VCaP (cell line): ENCODE results near the gene ODF2L.
A peak's percentile ranks its signal among the peaks of the same experiment; 100 is the strongest.

Source experiments
- H3K27ac ChIP-seq: fragments of 450-650 bp; 2 replicates; pipeline ENCODE4 v1.5.1; 2017
- CTCF ChIP-seq: fragments of 450-650 bp; conservative IDR thresholded peaks from 2 replicates; pipeline ENCODE4 v1.5.1; 2017; ENCODE audit warnings: mild to moderate bottlenecking, moderate library complexity

Gene ODF2L

GRCh38 chr1:86395751-86396497 is at the start of gene ODF2L:
ODF2L (minus strand) TSS chr1:86396323; CDS start chr1:86387027, 9,296 bp downstream.
- TF ChIP-seq CTCF = no peak
- H3K27ac ChIP-seq = peak within 1 kb of the TSS; percentile 73

- H3K27ac ChIP-seq = no peak overlapping the region
- no peak for TF ChIP-seq CTCF
Observed at GRCh38 chr1:86445919-86446318, 49.8 kb upstream of the ODF2L start.

GRCh38 chr1:86441997-86442396 is 45.9 kb upstream of the ODF2L start:
- no peak for TF ChIP-seq CTCF
- no peak overlapping the region for H3K27ac ChIP-seq

- no peak overlapping the region for H3K27ac ChIP-seq
- TF ChIP-seq CTCF = no peak
Observed at GRCh38 chr1:86441581-86441980, 45.5 kb upstream of the ODF2L start.

GRCh38 chr1:86436041-86436440 is 39.9 kb upstream of the ODF2L start:
- TF ChIP-seq CTCF = no peak

GRCh38 chr1:86435327-86435726 is 39.2 kb upstream of the ODF2L start:
- TF ChIP-seq CTCF = no peak
- no peak overlapping the region for H3K27ac ChIP-seq

More at GRCh38 chr1:86436041-86436440, 39.9 kb upstream of the ODF2L start:
- no peak overlapping the region for H3K27ac ChIP-seq

- peak overlapping the region; percentile 35 for H3K27ac ChIP-seq
- TF ChIP-seq CTCF = no peak
Observed at GRCh38 chr1:86434059-86434458, 37.9 kb upstream of the ODF2L start.
